GM12873 (cell line): ENCODE measurements around the gene TIPRL.

Experiments
- TF ChIP-seq, protein P1 (sequence below): IDR thresholded peaks from 2 replicates; pipeline ENCODE4 v1.5.1; 2012; ENCODE audit warnings: low read depth, mild to moderate bottlenecking, moderate library complexity, low read length, control low read depth; ENCODE audit not compliant: insufficient read depth; ENCODE audit errors: missing control alignments

The TIPRL gene

GRCh38 chr1:168146626-168147025 lies 32.1 kb upstream of the TIPRL start:
- TF ChIP-seq, protein P1, sequence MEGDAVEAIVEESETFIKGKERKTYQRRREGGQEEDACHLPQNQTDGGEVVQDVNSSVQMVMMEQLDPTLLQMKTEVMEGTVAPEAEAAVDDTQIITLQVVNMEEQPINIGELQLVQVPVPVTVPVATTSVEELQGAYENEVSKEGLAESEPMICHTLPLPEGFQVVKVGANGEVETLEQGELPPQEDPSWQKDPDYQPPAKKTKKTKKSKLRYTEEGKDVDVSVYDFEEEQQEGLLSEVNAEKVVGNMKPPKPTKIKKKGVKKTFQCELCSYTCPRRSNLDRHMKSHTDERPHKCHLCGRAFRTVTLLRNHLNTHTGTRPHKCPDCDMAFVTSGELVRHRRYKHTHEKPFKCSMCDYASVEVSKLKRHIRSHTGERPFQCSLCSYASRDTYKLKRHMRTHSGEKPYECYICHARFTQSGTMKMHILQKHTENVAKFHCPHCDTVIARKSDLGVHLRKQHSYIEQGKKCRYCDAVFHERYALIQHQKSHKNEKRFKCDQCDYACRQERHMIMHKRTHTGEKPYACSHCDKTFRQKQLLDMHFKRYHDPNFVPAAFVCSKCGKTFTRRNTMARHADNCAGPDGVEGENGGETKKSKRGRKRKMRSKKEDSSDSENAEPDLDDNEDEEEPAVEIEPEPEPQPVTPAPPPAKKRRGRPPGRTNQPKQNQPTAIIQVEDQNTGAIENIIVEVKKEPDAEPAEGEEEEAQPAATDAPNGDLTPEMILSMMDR: no peak

DNA sequence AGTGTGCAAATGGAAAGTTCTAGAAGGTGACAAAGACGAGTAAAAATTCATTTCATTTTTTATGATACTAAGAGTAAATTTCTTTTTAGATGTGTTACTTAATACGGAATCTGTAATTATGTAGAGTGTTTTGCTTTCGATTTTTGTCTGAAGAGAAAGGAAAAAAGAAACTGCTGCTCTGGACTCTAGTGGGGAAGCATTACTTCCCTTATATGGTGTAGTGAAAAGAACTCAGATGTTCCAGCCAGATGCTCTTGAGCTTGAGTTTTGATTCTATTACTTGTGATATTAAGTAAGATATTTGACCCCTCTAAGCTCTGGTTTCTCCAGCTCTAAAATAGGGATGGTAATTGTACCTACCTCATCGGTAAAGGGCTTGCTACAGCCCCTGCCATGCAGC lies 29.8 kb upstream of the TIPRL start:
- TF ChIP-seq, protein P1: no peak

DNA sequence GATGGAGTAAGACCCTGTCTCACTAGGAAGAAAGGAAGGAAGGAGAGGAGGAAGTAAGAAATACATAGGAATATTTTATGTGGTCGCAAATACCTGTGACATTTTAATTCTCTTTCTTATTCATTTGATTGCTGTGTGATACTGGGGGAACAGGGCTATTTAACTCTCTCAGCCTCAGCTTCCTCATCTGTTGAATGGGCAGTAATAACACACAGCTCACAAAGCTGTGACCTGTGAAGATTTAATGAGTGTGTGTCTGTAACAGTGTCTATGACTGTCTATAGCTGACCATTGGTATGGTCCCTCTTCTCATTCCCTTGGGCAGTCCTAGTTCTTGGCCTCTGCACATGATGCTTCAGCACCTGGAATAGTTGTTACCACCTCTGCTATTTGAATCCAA lies 28.5 kb upstream of the TIPRL start:
- TF ChIP-seq, protein P1: no peak

DNA sequence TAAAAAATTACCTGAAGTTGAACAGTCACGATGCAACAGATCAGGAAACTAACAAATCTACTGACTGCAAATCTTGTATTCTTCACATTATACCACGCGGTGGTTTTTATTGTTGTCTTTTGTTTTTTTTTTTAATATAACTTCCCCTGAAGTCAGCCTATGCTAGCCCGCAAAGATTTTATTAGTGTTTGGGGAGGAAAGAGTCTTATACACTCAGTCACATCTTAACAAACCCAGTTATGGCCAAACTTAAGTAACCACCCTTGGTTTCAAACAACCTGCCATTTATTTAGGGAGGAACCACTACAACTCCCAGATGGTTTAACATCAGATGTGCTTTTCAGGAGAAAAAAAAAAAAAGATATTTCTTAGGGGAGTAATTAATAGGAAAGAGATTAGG lies 26.8 kb upstream of the TIPRL start:
- TF ChIP-seq, protein P1: no peak

- TF ChIP-seq, protein P1: no peak
Measured at GRCh38 chr1:168155910-168156309, 22.9 kb upstream of the TIPRL start.

DNA sequence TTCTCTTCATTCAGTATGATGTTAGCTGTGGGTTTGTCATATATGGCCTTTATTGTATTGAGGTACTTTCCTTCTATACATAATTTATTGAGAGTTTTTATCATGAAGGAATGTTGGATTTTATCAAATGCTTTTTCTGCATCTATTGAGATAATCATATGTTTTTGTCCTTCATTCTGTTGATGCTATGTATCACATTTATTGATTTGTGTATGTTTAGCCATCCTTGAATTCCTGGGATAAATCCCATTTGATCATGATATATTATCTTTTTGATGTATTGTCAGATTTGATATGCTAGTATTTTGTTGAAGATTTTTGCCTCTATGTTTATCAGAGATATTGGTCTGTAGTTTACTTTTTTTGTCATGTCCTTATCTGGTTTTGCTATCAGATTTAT lies 21.1 kb upstream of the TIPRL start:
- TF ChIP-seq, protein P1: no peak

DNA sequence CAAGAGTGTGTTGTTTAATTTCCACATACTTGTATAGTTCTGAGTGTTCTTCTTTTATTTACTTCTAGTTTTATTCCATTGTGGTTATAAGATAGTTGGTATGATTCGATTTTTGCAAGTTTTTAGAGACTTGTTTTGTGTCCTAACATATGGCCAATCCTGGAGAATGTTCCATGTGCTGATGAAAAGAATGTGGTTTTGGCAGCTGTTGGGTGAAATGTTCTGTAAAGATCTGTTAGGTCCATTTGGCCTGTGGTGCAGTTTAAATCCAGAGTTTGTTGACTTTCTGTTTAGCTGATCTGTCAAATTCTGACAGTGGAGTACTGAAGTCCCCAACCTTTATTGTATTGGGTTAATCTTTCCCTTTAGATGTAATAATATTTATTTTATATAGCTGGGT lies 19.5 kb upstream of the TIPRL start:
- TF ChIP-seq, protein P1: no peak
